ENCODE results near the gene SRPK1.
A peak's percentile ranks its signal among the peaks of the same experiment; 100 is the strongest.

Gene SRPK1

DNA sequence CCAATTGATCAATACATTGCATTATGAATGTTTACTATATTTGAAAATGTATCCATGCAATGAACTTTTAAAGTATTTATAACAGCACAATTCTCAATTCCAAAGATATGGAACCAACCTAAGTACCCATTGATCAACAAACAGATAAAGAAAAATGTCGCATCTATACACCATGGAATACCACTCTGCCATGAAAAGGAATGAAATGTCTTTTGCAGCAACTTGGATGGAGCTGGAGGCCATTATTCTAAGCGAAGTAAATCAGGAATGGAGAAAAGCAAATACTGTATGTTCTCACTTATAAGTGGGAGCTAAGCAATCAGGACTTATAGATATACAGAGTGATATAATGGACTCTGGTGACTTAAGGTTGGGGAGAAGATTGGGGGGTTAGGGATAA is 22.9 kb downstream of the SRPK1 start:
- no peak for DNase-seq (ENCODE audit: low read depth)

DNA sequence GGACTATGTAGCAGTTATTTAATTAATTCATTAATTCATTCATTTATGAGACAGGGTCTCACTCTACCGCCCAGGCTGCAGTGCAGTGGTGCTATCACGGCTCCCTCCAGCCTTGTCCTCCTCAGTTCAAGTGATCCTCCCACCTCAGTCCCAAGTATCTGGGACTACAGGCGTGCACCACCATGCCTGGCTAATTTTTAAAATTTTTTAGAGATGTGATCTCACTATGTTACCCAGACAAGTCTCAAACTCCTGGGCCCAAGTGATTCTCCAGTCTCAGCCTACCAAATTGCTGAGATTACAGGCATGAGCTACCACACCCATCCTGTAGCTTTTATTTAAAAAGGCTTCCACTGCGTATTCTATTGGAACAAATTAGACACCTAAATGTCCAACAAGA is 23.4 kb downstream of the SRPK1 start:
- DNase-seq (ENCODE audit: low read depth): no peak

DNA sequence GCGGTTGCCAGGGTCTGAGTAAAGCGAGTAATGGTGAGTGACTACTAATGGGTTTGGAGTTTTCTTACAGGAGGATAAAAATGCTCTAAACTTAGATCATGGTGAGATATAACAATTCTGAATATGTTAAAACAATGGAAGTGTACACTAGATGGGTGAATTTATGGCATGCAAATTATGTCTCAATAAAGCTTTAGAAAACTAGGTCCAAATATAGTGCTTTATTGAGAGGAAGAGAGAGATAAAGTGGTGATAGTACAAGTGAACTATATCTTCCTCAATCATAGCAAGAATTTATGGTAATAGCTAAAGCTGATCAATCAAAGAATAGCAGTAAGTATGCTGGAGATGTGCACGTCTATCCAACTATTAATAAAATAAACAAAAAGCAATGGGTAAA is 23.9 kb downstream of the SRPK1 start:
- no peak for DNase-seq (ENCODE audit: low read depth)

DNA sequence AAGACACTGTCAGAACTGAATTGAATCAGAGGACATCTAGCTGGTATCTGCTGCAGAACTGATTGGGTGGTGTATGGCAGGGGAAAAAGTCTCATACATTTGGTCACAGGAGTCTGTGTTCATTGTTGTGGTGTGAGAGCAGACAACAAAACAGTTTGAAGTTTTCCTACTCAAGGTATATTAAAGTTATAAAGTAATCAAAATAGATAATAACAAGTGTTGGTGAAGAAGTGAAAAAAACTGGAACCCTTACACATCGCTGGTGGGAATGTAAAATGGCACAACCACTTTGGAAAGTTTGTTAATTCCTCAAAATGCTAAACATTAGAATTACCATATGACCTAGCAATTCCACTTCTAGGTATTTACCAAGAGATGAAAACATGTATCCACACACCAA is 24.7 kb downstream of the SRPK1 start:
- no peak for DNase-seq (ENCODE audit: low read depth)

DNA sequence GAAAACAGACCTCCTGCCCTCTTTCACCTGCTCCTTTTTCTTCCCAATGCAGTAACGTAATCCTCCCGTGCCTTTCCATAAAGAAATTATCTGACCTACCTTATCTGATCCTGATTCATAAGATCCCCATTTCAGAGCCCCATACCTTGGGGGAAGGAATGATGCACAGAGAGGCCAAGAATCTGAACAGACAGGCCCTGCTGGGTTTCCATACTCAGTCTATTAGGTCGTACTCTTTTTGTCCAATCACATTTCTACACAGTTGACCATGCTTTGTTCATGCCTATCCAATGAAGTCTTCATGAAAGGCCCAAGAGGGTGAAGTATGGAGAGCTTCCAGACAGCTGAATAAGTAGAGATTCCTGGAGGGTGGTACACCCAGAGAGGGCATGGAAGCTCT is 25.3 kb downstream of the SRPK1 start:
- DNase-seq (ENCODE audit: low read depth): no peak

DNA sequence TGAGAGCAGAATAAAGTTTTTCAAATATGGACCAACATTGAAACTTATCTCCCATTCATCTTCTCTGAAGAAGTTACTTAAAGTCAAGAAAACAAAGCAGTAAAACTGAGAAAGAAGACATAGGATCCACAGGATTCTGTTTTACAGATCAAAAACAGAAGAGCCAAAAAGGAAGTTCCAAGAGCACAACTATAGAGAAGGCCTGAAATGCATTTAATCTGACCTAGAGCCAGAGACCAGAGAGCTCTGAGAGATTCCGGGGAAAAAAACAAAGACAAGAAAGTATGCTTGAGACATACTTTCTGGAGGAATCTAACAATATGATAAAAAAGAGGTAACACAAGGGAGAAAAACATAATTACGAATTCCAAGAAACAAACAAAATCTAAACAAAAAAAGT is 26.1 kb downstream of the SRPK1 start:
- no peak for DNase-seq (ENCODE audit: low read depth)

DNA sequence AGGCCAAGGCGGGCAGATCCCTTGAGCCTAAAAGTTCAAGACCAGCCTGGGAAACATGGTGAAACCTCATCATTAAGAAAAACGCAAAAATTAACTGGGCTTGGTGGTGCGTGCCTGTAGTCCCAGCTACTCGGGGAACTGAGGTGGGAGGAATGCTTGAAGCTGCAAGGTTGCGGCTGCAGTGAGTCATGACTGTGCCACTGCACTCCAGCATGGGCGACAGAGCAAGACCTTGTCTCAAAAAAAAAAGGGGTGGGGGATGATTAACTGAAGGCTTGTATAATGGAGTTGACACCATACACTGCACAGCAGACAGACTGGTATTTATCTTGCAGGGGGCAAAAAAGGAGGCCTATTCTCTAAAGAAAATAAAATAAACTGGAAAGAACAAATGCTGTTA is 27.7 kb downstream of the SRPK1 start:
- peak; percentile 12 for DNase-seq (ENCODE audit: low read depth)

DNA sequence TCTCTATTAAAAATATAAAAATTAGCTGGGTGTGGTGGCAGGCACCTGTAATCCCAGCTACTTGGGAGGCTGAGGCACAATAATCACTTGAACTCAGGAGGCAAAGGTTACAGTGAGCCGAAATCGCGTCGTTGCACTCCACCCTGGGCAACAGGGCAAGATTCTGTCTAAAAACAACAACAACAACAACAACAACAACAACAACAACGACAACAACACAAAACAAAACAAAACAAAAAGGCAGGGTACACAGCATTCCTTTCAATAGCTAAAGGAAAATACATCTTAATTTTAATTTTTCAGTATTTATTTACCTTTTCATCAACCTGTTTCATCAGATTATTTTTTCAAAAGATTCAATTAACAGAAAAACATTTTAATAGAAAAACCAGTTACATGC is 28.4 kb downstream of the SRPK1 start:
- no peak for DNase-seq (ENCODE audit: low read depth)

DNA sequence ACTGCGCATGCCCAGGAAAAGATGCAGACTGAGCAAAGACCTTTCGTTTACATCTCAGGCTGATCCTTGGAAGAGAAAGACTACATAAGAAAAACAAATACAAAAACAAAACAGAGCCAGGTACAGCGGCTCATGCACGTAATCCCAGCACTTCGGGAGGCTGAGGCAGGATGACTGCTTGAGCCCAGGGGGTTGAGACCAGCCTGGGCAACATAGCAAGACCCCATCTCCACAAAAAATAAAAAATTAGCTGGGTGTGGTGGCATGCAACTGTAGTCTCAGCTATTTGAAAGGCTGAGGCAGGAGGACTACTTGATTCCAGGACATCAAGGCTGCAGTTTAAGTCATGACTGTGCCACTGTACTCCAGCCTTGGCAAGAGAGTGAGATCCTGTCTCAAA is 41.7 kb downstream of the SRPK1 start:
- no peak for DNase-seq (ENCODE audit: low read depth)

DNA sequence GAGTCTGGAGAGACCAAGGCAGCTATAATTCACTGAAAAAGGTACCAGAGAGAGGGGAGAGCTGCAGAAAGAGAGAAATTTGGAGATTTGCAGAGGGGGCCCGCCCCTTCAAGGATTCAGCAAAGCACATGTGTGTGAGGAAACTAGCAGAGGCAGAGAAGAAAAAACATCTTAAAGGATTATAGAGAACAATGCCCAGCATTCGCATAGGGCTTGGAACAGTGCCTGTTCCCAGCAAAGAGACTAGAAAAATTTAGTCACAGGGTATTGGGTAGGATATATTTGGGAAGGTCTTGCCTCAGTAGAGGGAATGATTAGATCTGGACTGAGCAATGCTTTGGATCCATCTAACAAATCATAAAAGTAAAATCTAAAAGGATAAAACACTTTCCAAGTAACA is 44.0 kb downstream of the SRPK1 start:
- no peak for DNase-seq (ENCODE audit: low read depth)

DNA sequence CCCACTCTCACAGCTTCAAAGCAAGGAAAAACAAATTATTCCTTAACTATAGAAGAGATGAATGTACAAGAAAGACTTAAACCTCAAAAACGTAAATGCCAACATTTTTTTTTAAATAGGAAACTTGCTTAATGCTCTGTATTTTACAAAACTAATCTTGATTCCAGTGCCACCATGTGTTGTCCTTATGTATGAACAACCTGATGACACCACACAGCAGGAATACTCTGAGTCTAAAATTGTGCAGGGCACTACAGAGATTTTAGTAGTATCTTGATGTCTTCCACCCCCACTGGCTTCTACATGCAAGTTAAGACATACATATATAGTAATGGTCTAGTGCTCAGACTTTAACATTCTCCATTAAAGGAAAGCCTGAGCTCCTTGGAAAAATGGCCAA is 46.2 kb downstream of the SRPK1 start:
- no peak for DNase-seq (ENCODE audit: low read depth)

DNA sequence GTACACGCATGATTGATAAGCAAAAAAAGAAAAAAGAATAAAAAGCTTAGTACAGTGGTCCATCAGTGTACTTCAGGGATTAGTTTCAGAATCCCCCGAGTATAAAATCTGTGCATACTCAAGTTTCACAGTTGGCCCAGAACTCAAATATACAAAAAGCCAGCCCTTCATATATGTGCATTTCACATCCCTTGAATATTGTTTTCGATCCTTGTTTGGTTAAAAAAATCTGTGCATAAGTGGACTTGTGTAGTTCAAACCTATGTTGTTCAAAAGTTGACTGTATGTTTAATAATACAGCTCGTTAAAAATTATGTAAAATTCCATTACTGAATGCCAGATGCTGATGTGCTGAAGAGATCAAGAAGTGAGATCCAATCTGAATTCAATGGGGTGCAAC is 61.5 kb downstream of the SRPK1 start:
- DNase-seq (ENCODE audit: low read depth): no peak

DNA sequence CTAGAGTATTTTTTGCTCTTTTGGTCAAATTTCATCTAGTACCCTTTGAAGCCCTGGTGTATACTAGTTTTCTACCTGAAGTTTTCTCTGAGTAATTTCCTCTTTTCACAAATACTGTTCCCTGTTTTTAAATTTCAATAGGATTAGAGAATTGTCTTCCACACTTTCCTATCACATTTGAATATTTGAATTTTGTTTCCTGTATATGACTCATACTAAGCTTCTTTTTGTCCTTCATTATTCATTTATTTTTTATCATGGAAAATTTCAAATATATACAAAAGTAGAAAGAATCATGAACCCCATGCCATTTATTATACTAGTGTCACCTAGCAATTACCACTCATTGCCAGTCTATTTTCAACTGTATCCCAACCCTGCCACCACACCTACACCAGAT is 63.0 kb downstream of the SRPK1 start:
- DNase-seq (ENCODE audit: low read depth): no peak

DNA sequence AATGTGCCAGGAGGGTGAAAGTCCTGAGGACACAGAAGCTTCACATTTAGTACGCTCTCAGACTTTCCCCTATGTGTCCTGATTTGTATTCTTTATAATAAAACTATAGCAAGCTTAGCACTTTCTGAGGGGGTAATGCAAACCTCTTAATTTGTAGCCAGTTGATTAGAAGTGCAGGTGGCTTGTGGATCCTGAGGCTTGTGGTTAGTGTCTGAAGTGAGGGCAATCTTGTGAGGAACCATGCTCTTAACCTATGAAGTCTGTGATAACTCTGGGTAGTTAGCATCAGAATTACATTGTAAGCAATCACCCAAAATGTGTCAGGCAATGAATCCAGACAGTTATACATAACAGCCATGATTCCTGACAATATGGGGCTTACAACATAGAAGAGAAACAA is 64.6 kb downstream of the SRPK1 start:
- DNase-seq (ENCODE audit: low read depth): no peak

DNA sequence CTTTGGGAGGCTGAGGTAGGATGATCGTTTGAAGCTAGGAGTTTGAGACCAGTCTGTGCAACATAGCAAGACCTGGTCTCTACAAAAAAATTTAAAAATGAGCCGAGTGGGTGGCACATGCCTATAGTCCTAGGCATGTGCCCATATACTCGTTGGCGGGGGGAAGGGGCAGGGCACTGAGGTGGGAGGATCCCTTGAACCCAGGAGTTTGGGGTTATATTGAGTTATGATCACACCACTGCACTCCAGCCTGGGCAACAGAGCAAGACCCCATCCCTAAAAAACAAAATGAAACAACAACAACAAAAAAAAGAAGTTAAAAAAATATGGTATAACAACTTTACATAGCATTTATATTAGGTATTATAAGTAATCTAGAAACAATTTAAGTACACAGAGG is 67.9 kb downstream of the SRPK1 start:
- no peak for DNase-seq (ENCODE audit: low read depth)

DNA sequence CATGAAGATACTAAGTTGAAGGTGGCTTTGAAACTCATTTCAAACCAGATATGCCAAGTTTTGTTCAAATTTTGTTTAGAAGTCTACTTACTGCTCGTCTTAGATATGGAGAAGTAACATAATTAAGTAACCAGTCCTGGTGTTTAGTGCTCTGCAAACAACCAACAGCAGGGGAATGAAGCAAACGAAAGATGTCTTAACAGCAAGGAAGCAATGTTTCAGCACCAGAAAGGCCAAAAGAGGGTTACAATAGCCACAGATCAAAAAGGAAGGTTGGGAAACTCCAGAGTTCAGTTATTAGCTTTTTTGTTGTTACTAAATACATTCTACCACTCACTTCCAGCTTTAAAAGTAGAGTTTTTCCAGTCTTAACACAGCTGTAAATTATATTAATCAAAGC is 70.7 kb downstream of the SRPK1 start:
- no peak for DNase-seq (ENCODE audit: low read depth)

DNA sequence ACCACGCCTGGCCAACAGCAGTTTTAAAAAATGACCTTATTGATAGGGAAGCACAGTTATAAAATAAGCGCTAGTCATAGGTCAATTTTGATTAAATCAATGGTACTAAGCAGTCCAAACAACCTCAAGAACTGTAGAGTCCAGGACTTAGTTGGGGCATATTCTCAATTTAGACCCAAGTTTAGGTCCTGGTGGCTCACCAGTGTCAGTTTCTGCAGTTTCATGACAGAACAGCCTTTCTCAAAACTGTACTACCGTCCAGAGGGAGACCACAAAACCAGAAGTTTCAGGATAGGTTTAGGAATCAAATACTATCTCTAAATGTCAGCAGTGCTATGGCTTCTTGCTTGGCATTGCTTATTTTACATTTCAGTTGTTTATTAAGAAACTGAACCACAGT is 76.6 kb downstream of the SRPK1 start:
- DNase-seq (ENCODE audit: low read depth): no peak

DNA sequence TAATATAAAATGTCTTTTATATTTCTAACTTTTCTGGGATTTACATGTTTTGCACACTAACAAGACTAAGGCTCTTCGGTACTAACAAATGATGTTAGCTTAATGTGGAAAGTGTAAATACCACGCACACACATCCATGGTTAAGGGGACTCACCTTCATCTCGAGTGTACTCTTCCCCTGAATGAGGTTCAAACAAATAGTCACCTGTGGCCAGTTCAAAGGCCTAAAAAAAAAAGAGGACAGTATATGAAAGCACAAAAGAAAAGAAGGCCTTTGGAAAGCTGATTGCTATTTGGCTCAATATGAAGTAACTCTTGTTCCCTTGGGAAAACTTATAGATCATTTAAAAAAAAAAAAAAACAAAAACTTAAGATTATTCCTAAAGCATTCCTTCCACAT is 78.5 kb downstream of the SRPK1 start:
- DNase-seq (ENCODE audit: low read depth): no peak

DNA sequence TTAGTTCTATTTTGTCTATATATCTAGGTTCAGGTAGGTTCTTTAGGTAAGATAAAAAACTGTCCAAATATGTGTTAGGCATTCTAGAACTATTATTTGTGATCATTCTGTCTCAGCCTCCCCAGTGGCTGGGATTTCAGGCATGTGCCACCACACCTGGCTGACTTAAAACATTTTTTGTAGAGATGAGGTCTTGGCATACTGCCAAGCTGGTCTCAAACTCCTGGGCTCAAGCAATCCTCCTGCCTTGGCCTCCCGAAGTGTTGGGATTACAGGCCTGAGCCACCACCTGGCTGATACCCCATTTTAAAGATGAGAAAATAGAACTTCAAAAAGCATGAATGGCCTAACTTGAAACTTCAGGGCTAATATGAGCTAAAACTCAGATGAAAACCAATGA is 81.9 kb downstream of the SRPK1 start:
- DNase-seq (ENCODE audit: low read depth): no peak

DNA sequence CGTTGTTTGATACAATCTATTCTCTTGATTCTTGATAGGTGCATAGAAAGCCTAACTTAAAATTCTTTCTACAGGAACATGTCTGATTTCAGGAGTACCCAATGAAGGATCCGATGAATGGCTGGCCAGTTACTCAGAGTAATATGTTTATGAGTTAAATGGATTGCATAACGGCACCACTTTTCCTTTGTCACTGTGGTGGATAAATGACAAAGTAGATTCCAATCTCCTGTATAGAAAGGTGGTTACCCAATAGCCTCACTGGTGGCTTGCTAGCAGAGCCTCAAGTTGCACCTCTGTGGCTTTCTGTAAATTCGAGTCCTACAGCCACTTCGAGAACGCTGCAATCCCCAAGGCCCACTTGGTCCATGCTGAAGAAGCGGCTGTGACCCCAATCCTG is 87.4 kb downstream of the SRPK1 start:
- DNase-seq (ENCODE audit: low read depth): peak; percentile 23

DNA sequence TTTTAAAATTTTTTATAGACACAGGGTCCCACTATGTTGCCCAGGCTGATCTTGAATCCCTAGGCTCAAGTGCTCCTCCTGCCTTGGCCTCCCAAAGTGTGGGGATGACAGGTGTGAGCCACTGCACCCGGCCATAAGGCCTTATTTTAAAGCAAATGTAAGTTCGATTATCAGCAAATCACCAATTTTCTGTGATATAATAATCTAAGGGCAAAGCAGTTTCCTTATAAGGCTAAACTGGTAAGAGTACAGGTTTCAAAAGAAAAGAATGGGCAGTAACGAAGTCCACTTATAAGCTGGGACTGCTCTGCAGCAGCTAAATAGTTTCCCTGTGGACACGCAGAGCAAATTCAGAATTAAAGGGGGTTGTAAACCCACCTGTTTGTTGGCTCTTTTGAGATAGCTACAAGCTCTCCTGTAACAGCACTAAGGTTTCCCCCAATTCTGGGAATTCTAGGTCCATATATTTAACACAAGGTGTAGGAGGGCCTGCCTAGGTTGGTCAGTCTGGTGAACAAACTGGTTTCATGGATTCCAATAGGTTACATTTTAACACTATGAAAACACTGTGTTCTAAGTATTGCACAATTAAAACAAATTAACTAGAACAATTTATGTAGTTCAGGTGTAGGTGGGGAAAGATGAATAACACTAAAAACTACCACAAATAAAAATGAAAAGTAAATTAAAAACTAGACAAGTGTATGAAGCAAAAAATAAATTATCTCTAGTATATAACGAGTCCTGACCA is 89.5 kb downstream of the SRPK1 start:
- DNase-seq (ENCODE audit: low read depth): no peak

DNA sequence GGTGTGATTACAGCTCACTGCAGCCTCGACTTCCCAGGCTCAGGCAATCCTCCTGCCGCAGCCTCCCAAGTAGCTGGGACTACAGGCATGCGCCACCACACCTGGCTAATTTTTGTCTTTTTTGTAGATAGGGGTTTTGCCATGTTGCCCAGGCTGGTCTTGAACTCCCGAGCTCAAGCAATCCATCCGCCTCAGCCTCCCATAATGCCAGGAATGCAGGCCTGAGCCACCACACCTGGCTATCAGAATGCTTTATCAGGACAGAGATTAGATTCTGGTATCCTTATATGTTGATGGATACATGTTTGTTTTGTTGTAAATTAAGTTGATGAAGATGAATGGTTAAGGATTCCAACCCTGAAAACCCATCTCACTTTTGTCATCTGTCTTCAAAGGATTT is 91.6 kb downstream of the SRPK1 start:
- DNase-seq (ENCODE audit: low read depth): no peak

DNA sequence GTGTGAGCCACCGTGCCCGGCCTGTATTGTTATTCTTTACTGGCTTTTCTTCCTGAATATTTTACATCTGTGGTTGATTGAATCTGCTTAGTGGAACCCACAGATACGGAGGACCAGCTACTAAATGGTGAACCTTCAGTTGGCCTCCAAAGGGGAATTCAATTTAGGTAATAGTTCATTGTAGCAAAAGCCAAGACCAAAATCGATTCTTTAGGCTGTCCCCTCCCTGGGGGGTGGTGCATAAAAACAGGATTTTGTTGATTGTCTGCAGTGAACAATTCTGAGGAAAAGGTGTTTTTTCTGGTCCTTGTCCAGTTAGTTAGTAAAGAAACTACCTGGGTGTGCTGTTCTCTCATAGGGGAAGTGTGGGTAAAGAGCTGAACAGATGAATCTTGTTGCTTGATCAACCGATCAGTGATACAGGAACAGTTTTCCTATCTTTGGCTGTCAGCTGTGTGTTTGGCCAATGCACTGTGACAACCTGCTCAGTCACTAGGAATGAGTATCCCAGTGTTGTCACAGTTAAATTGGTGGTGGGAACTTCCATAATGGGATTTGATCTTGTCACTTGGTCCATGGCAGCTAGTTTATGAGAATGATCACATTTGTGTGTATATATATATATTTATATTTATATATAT is 96.2 kb downstream of the SRPK1 start:
- DNase-seq (ENCODE audit: low read depth): no peak

DNA sequence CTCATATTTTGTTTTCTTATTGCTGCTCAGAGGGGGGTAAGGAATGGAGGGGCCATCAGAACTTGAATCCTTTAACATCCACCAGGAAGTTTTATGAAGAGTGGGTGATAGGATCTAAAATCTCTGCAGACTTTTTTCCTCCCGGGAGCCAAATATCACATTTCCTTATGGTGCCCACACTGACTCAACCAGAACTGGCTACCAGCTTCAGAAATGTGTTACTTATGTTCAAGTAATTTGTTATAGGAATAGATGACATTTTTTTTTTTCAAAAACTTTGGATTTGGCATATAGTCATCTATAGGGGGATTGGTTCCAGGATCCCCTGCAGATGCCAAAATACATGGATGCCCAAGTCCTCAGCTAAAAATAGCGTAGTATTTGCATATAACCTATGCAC is 97.3 kb downstream of the SRPK1 start:
- DNase-seq (ENCODE audit: low read depth): no peak

Measured in EH (cell line).